Measurements from ENCODE around the gene CDH13. TPM values are rescaled to one million over a fixed set of nuclear protein-coding genes. Genes with fewer than 3 reads are reported as not detected.

Gene CDH13
- total RNA-seq, 1 experiment from 2014 or later, result 2.1 TPM

- H3K4me3 ChIP-seq (ENCODE audit: low read depth, low read length, poor library complexity, severe bottlenecking), result no peak overlapping the region
- ChIA-PET CTCF (no interaction called here), POLR2A (ENCODE audit: low non-redundant PET) (no interaction called here)
- no peaks in the 10 kb centered on the region for H3K36me3 ChIP-seq (ENCODE audit: insufficient read depth, low read length, poor library complexity, severe bottlenecking)
- H3K27me3 ChIP-seq (replicated peaks; ENCODE audit: insufficient read depth, low read depth, low read length, poor library complexity), result peaks cover 15% of the 10 kb centered on the region
- no peak overlapping the region for H3K27ac ChIP-seq (ENCODE audit: low read depth, low read length, poor library complexity, severe bottlenecking)
- H3K4me1 ChIP-seq (ENCODE audit: insufficient read depth, low read length, poor library complexity, severe bottlenecking), result no peaks in the 10 kb centered on the region
- DNase-seq (ENCODE audit: low spot score), result no peak
- BruUV-seq (replicated peaks), result no TSS peak
- intact Hi-C loops (cut with micrococcal nuclease; ENCODE audit: unreplicated experiment), result no loop called here
- no peaks in the 10 kb centered on the region for H3K9me3 ChIP-seq (ENCODE audit: low read depth, low read length, poor library complexity, severe bottlenecking)
- no peak for TF ChIP-seq CTCF (conservative IDR thresholded peaks at IDR 0.05; ENCODE audit: low read depth, low read length)
- TF ChIP-seq EZH2 (IDR thresholded peaks at IDR 0.05; ENCODE audit: borderline replicate concordance, low read depth, low read length, poor library complexity, severe bottlenecking), result no peak
Observed at GRCh38 chr16:83437036-83437435, 810.3 kb downstream of the CDH13 start.

DNA sequence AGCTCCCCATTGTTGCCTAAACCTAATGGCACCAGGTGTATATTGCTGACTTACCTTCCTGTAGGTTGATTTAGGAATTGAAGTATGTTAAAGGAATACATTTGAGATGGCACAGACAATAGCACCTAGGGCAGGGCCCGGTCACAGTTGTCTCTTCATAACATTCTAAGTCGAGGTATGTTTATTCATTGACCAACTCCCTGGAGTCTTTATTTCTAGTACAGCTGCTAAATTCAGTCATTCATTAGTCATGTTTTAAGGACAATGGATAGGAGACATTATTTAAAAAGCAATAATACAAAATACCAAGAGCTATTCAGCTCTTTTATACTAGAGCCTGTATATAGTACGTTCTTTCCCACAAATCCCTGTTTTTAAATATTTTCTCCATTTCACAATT lies 811.6 kb downstream of the CDH13 start:
- DNase-seq (ENCODE audit: low spot score), result no peak
- BruUV-seq (replicated peaks), result no TSS peak
- Histone ChIP-seq H3K27ac (ENCODE audit: low read depth, low read length, poor library complexity, severe bottlenecking) (no peak overlapping the region), H3K9me3 (ENCODE audit: low read depth, low read length, poor library complexity, severe bottlenecking) (no peaks in the 10 kb centered on the region), H3K36me3 (ENCODE audit: insufficient read depth, low read length, poor library complexity, severe bottlenecking) (no peaks in the 10 kb centered on the region), H3K27me3 (replicated peaks; ENCODE audit: insufficient read depth, low read depth, low read length, poor library complexity) (peaks cover 15% of the 10 kb centered on the region), H3K4me3 (ENCODE audit: low read depth, low read length, poor library complexity, severe bottlenecking) (no peak overlapping the region), H3K4me1 (ENCODE audit: insufficient read depth, low read length, poor library complexity, severe bottlenecking) (no peaks in the 10 kb centered on the region)
- POLR2A ChIA-PET (ENCODE audit: low non-redundant PET), result no interaction called here
- intact Hi-C loops (cut with micrococcal nuclease; ENCODE audit: unreplicated experiment), result no loop called here
- CTCF ChIA-PET, result no interaction called here
- no peak for TF ChIP-seq EZH2 (IDR thresholded peaks at IDR 0.05; ENCODE audit: borderline replicate concordance, low read depth, low read length, poor library complexity, severe bottlenecking)
- no peak for TF ChIP-seq CTCF (conservative IDR thresholded peaks at IDR 0.05; ENCODE audit: low read depth, low read length)

GRCh38 chr16:83439412-83439811 lies 812.6 kb downstream of the CDH13 start:
- ChIA-PET CTCF (no interaction called here), POLR2A (ENCODE audit: low non-redundant PET) (no interaction called here)
- no peaks in the 10 kb centered on the region for H3K9me3 ChIP-seq (ENCODE audit: low read depth, low read length, poor library complexity, severe bottlenecking)
- no TSS peak for BruUV-seq (replicated peaks)
- no peaks in the 10 kb centered on the region for H3K36me3 ChIP-seq (ENCODE audit: insufficient read depth, low read length, poor library complexity, severe bottlenecking)
- TF ChIP-seq CTCF (conservative IDR thresholded peaks at IDR 0.05; ENCODE audit: low read depth, low read length) (no peak), EZH2 (IDR thresholded peaks at IDR 0.05; ENCODE audit: borderline replicate concordance, low read depth, low read length, poor library complexity, severe bottlenecking) (no peak)
- peaks cover 15% of the 10 kb centered on the region for H3K27me3 ChIP-seq (replicated peaks; ENCODE audit: insufficient read depth, low read depth, low read length, poor library complexity)
- DNase-seq (ENCODE audit: low spot score), result no peak
- H3K27ac ChIP-seq (ENCODE audit: low read depth, low read length, poor library complexity, severe bottlenecking), result no peak overlapping the region
- no peaks in the 10 kb centered on the region for H3K4me1 ChIP-seq (ENCODE audit: insufficient read depth, low read length, poor library complexity, severe bottlenecking)
- intact Hi-C loops (cut with micrococcal nuclease; ENCODE audit: unreplicated experiment), result no loop called here
- no peak overlapping the region for H3K4me3 ChIP-seq (ENCODE audit: low read depth, low read length, poor library complexity, severe bottlenecking)

Measured in A673 (cell line).